ENCODE results near the gene THRA. TPM values are rescaled to one million over a fixed set of nuclear protein-coding genes. Genes with fewer than 3 reads are reported as not detected.

THRA gene
- total RNA-seq, 1 donor from 2014 or later = 17.6 TPM

GRCh38 chr17:40107522-40108174 is 44.9 kb downstream of the THRA start:
- peaks cover 12% of the 10 kb centered on the region for H3K27me3 Mint-ChIP-seq (ENCODE audit: unreplicated experiment)

GRCh38 chr17:40108970-40109824 is 46.4 kb downstream of the THRA start:
- Mint-ChIP-seq H3K27ac (ENCODE audit: unreplicated experiment) (no peak overlapping the region), H3K27me3 (ENCODE audit: unreplicated experiment) (peaks cover 7% of the 10 kb centered on the region), H3K36me3 (ENCODE audit: unreplicated experiment) (no peaks in the 10 kb centered on the region), H3K9me3 (ENCODE audit: unreplicated experiment) (peaks cover 6% of the 10 kb centered on the region), H3K4me1 (ENCODE audit: low read depth, unreplicated experiment) (peaks cover 46% of the 10 kb centered on the region), H3K4me3 (ENCODE audit: unreplicated experiment) (no peak overlapping the region)
- no peak for DNase-seq
- TF ChIP-seq, protein P1, sequence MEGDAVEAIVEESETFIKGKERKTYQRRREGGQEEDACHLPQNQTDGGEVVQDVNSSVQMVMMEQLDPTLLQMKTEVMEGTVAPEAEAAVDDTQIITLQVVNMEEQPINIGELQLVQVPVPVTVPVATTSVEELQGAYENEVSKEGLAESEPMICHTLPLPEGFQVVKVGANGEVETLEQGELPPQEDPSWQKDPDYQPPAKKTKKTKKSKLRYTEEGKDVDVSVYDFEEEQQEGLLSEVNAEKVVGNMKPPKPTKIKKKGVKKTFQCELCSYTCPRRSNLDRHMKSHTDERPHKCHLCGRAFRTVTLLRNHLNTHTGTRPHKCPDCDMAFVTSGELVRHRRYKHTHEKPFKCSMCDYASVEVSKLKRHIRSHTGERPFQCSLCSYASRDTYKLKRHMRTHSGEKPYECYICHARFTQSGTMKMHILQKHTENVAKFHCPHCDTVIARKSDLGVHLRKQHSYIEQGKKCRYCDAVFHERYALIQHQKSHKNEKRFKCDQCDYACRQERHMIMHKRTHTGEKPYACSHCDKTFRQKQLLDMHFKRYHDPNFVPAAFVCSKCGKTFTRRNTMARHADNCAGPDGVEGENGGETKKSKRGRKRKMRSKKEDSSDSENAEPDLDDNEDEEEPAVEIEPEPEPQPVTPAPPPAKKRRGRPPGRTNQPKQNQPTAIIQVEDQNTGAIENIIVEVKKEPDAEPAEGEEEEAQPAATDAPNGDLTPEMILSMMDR (IDR thresholded peaks at IDR 0.05; ENCODE audit: partially characterized antibody, unreplicated experiment) = peak; percentile 11

More at GRCh38 chr17:40107522-40108174, 44.9 kb downstream of the THRA start:
- H3K36me3 Mint-ChIP-seq (ENCODE audit: unreplicated experiment) = no peaks in the 10 kb centered on the region
- H3K4me1 Mint-ChIP-seq (ENCODE audit: low read depth, unreplicated experiment) = peaks cover 36% of the 10 kb centered on the region
- H3K27ac Mint-ChIP-seq (ENCODE audit: unreplicated experiment) = peak overlapping the region; percentile 52
- no peak overlapping the region for H3K4me3 Mint-ChIP-seq (ENCODE audit: unreplicated experiment)
- no peak for DNase-seq
- TF ChIP-seq, protein P1 (IDR thresholded peaks at IDR 0.05; ENCODE audit: partially characterized antibody, unreplicated experiment) = no peak
- H3K9me3 Mint-ChIP-seq (ENCODE audit: unreplicated experiment) = peaks cover 7% of the 10 kb centered on the region

DNA sequence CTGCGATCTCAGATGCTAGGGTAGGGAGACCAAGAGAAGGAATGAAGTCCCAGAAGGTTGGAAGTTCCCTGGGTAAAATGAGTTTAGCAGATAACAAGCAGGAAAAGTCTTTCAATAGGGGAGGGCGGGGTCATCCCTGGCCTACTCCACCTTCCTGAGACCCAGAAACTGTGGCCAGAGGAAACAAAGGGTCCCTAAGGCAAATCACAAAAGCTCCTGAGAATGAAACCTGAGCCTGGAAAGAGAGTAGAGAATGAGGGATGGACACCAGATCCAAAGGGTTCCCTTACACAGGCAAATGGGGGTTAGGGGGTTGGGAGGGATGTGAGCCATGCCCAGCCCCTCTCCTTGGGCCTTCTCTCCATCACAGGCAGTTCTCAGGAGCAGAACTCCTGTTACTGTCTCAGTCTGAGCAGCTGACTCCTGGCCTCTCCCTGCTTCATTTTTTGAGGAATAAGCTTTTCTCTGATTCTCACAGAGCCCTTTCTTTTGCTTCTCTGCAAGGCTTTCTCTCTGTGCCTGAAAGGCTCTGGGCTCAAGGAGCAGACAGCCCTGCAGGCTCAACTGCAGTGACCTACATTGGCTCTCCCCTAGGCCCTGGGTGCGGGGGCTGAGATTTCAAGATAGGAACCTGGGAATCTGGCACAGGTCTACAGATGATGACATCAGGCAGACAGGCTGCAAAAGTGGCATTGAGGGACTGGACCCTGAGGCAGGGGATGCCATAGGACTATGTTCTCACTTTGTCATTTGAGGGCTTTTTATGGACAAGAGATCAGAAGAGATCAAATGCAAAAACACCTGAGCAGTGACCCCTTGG is 47.5 kb downstream of the THRA start:
- H3K9me3 Mint-ChIP-seq (ENCODE audit: unreplicated experiment) = peaks cover 5% of the 10 kb centered on the region
- DNase-seq = no peak
- TF ChIP-seq, protein P1 (IDR thresholded peaks at IDR 0.05; ENCODE audit: partially characterized antibody, unreplicated experiment) = no peak
- H3K4me3 Mint-ChIP-seq (ENCODE audit: unreplicated experiment) = peak overlapping the region; percentile 75
- H3K27me3 Mint-ChIP-seq (ENCODE audit: unreplicated experiment) = peaks cover 7% of the 10 kb centered on the region
- H3K27ac Mint-ChIP-seq (ENCODE audit: unreplicated experiment) = peak overlapping the region; percentile 26
- peaks cover 46% of the 10 kb centered on the region for H3K4me1 Mint-ChIP-seq (ENCODE audit: low read depth, unreplicated experiment)
- no peaks in the 10 kb centered on the region for H3K36me3 Mint-ChIP-seq (ENCODE audit: unreplicated experiment)

DNA sequence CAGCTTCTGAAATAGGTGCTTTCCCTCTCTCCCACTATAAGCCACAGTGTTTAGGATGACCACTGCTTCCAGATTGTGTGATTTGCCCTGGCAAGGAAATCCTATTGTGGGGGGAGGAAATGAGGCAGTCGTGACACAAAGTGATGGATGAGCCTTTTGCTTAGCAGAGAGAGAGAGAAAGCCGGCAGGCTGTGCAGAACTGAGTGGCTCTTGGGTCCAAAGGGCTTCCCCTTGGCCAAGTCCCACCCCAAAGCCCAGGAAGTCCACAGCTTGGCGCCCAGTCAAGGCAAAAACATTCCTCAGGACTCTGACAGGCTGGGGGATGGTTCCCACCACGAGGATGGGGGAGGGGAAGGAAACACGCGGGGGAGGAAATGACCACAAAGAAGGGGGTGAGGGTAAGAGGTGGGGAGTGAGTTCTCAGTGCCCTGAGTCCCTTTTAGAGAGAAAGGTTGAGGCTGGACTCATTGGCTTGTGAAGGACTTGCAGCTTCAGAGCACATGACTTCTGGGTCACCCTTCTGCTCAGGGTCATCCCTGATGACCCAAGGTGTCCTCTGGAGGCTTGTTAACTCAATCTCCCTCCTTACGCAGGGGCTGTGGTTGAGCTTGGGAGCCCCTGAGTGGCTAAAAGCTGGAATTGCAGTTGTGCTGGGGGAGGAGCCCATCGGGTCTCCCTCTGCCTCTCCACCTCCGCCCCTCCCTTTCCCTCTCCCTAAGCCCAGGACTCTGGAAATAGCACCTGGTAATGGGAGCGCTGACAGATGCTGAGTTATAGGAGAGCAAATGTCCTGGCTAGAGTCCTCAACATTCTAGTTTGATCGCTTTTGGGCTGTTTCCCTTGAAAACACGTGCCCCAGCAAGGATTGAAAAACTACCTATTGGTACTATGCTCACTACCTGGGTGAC is 48.7 kb downstream of the THRA start:
- Mint-ChIP-seq H3K27me3 (ENCODE audit: unreplicated experiment) (peaks cover 7% of the 10 kb centered on the region), H3K36me3 (ENCODE audit: unreplicated experiment) (no peaks in the 10 kb centered on the region), H3K4me3 (ENCODE audit: unreplicated experiment) (peak overlapping the region; percentile 75), H3K4me1 (ENCODE audit: low read depth, unreplicated experiment) (peaks cover 46% of the 10 kb centered on the region), H3K9me3 (ENCODE audit: unreplicated experiment) (peaks cover 5% of the 10 kb centered on the region), H3K27ac (ENCODE audit: unreplicated experiment) (peak overlapping the region; percentile 49)
- DNase-seq = peak; percentile 82
- TF ChIP-seq, protein P1 (IDR thresholded peaks at IDR 0.05; ENCODE audit: partially characterized antibody, unreplicated experiment) = peak; percentile 62

All from glutamatergic neuron (in vitro differentiated cells).